NOMO-1 (cell line): ENCODE results near the gene YIPF4.
A peak's percentile ranks its signal among the peaks of the same experiment; 100 is the strongest.
"Not testable (repeated sequence)": the region's sequence is repeated elsewhere in the genome, so short reads cannot be mapped to it uniquely, and the experiment has no call there.

Source experiments
- DNase-seq, 2 experiments: peaks; one replicate each; lab custom pipeline; 2025; ENCODE audit not compliant: unreplicated experiment in 2 of 2; lab: John Stamatoyannopoulos, UW

YIPF4 gene

GRCh38 chr2:32277674-32278477, at the start of gene YIPF4:
Gene YIPF4, plus strand, starts transcription at chr2:32277904. Its CDS starts 252 bp downstream, at chr2:32278156.
- peak; percentile 62 to 86 for DNase-seq

GRCh38 chr2:32228181-32228580, 49.5 kb upstream of the YIPF4 start:
- DNase-seq = no peak

- no peak for DNase-seq
Observed at GRCh38 chr2:32229635-32230034, 48.1 kb upstream of the YIPF4 start.

GRCh38 chr2:32231959-32232358, 45.7 kb upstream of the YIPF4 start:
- DNase-seq = no peak

- DNase-seq = no peak
Observed at GRCh38 chr2:32235315-32235714, 42.4 kb upstream of the YIPF4 start.

GRCh38 chr2:32237488-32237887, 40.2 kb upstream of the YIPF4 start:
- DNase-seq = no peak

GRCh38 chr2:32237996-32238395, 39.7 kb upstream of the YIPF4 start:
- DNase-seq = no peak

GRCh38 chr2:32242331-32242730, 35.4 kb upstream of the YIPF4 start:
- no peak for DNase-seq

- DNase-seq = no peak
Observed at GRCh38 chr2:32246911-32247310, 30.8 kb upstream of the YIPF4 start.

- DNase-seq = no peak
Observed at GRCh38 chr2:32248299-32248698, 29.4 kb upstream of the YIPF4 start.

- no peak for DNase-seq
Observed at GRCh38 chr2:32249731-32250236, 27.9 kb upstream of the YIPF4 start.

GRCh38 chr2:32250290-32250689, 27.4 kb upstream of the YIPF4 start:
- DNase-seq = no peak

GRCh38 chr2:32258242-32258641, 19.5 kb upstream of the YIPF4 start:
- DNase-seq = no peak

GRCh38 chr2:32260376-32260775, 17.3 kb upstream of the YIPF4 start:
- no peak for DNase-seq

GRCh38 chr2:32262105-32262504, 15.6 kb upstream of the YIPF4 start:
- DNase-seq = peak; percentile 82 to 96

GRCh38 chr2:32264422-32265105, 13.1 kb upstream of the YIPF4 start, which contains the start of gene NLRC4:
Gene NLRC4, minus strand, starts transcription at chr2:32264886. Its CDS starts 8,111 bp downstream, at chr2:32256775.
- peak; percentile 88 to 95 for DNase-seq

- DNase-seq = no peak
Observed at GRCh38 chr2:32271063-32271462, 6.6 kb upstream of the YIPF4 start.

- peak in 1 of 2 experiments; percentile 6 for DNase-seq
Observed at GRCh38 chr2:32272279-32272678, 5.4 kb upstream of the YIPF4 start.

GRCh38 chr2:32274289-32274688, 3.4 kb upstream of the YIPF4 start:
- DNase-seq = no peak

GRCh38 chr2:32275790-32276189, 1.9 kb upstream of the YIPF4 start:
- not testable (repeated sequence) for DNase-seq

GRCh38 chr2:32277363-32277673, 386 bp upstream of the YIPF4 start:
- DNase-seq = no peak

- no peak for DNase-seq
Observed at GRCh38 chr2:32278478-32278853, 762 bp downstream of the YIPF4 start.
